Glutamatergic neuron (in vitro differentiated cells): ENCODE data around the gene CCND1. TPM values are rescaled to one million over a fixed set of nuclear protein-coding genes. Genes with fewer than 3 reads are reported as not detected.
A peak's percentile ranks its signal among the peaks of the same experiment; 100 is the strongest.

Experiments used
- DNase-seq: peaks from one replicate; pipeline ENCODE4 v3.0.0; 2022
- H3K27ac Mint-ChIP-seq: one replicate; pipeline ENCODE4 v1.8.0; 2020; ENCODE audit warnings: mild to moderate bottlenecking, mixed read lengths, inconsistent platforms; ENCODE audit not compliant: unreplicated experiment
- H3K27me3 Mint-ChIP-seq: one replicate; pipeline ENCODE4 v1.8.0; 2020; ENCODE audit warnings: mild to moderate bottlenecking, moderate library complexity, mixed read lengths, inconsistent platforms; ENCODE audit not compliant: unreplicated experiment
- H3K36me3 Mint-ChIP-seq: one replicate; pipeline ENCODE4 v1.8.0; 2020; ENCODE audit warnings: mild to moderate bottlenecking, mixed read lengths, inconsistent platforms; ENCODE audit not compliant: unreplicated experiment
- H3K4me1 Mint-ChIP-seq: one replicate; pipeline ENCODE4 v1.8.0; 2020; ENCODE audit warnings: mild to moderate bottlenecking, low read depth, mixed read lengths, inconsistent platforms; ENCODE audit not compliant: unreplicated experiment
- H3K4me3 Mint-ChIP-seq: one replicate; pipeline ENCODE4 v1.8.0; 2020; ENCODE audit warnings: mild to moderate bottlenecking, mixed read lengths, inconsistent platforms; ENCODE audit not compliant: unreplicated experiment
- H3K9me3 Mint-ChIP-seq: one replicate; pipeline ENCODE4 v1.8.0; 2020; ENCODE audit warnings: mild to moderate bottlenecking, moderate library complexity, mixed read lengths, inconsistent platforms; ENCODE audit not compliant: unreplicated experiment
- CTCF ChIP-seq: fragments of 200-600 bp; sonication (generic); IDR thresholded peaks from one replicate; pipeline ENCODE4 v1.5.0; 2021; ENCODE audit not compliant: partially characterized antibody, unreplicated experiment
- total RNA-seq: library from RNA; stranded (reverse); fragmentation: NEBNext Ultra II Directional; extraction: Animal tissue kit (Norgen Biotek cat#: 25700); gene quantifications from one replicate; pipeline ENCODE4 v1.2.1, GENCODE V29; 2021; ENCODE audit not compliant: unreplicated experiment

Gene CCND1
- total RNA-seq, 1 donor from 2014 or later: 36.1 TPM

- Mint-ChIP-seq H3K4me3 (peak within 1 kb of the TSS; percentile 94), H3K9me3 (peaks cover 5% of the 10 kb centered on the region), H3K27ac (peak within 1 kb of the TSS; percentile 94), H3K27me3 (peaks cover 3% of the 10 kb centered on the region), H3K4me1 (peaks cover 14% of the 10 kb centered on the region), H3K36me3 (no peaks in the 10 kb centered on the region)
- peak; percentile 98 for DNase-seq
- TF ChIP-seq CTCF: peak; percentile 16
Observed at GRCh38 chr11:69674886-69675714, 34.1 kb downstream of the CCND1 start, which contains the start of gene LTO1. Gene LTO1, minus strand, starts transcription at chr11:69675353. Its CDS starts 114 bp downstream, at chr11:69675239.

GRCh38 chr11:69677749-69678148 is 36.8 kb downstream of the CCND1 start:
- Mint-ChIP-seq H3K27ac (no peak overlapping the region), H3K27me3 (peaks cover 3% of the 10 kb centered on the region), H3K4me3 (no peak overlapping the region), H3K9me3 (peaks cover 3% of the 10 kb centered on the region), H3K4me1 (peaks cover 9% of the 10 kb centered on the region), H3K36me3 (no peaks in the 10 kb centered on the region)
- no peak for DNase-seq
- no peak for TF ChIP-seq CTCF

GRCh38 chr11:69680688-69681087 is 39.7 kb downstream of the CCND1 start:
- H3K27me3 Mint-ChIP-seq: peaks cover 4% of the 10 kb centered on the region
- H3K36me3 Mint-ChIP-seq: no peaks in the 10 kb centered on the region
- no peaks in the 10 kb centered on the region for H3K4me1 Mint-ChIP-seq
- no peak overlapping the region for H3K4me3 Mint-ChIP-seq
- H3K9me3 Mint-ChIP-seq: no peaks in the 10 kb centered on the region
- no peak for TF ChIP-seq CTCF
- H3K27ac Mint-ChIP-seq: no peak overlapping the region
- DNase-seq: no peak

- TF ChIP-seq CTCF: no peak
- no peaks in the 10 kb centered on the region for H3K9me3 Mint-ChIP-seq
- H3K36me3 Mint-ChIP-seq: no peaks in the 10 kb centered on the region
Observed at GRCh38 chr11:69682221-69682620, 41.3 kb downstream of the CCND1 start.

GRCh38 chr11:69682681-69683326 is 41.8 kb downstream of the CCND1 start:
- TF ChIP-seq CTCF: no peak
- peaks cover 4% of the 10 kb centered on the region for H3K27me3 Mint-ChIP-seq
- H3K27ac Mint-ChIP-seq: no peak overlapping the region
- no peak for DNase-seq
- no peak overlapping the region for H3K4me3 Mint-ChIP-seq
- no peaks in the 10 kb centered on the region for H3K9me3 Mint-ChIP-seq
- H3K36me3 Mint-ChIP-seq: no peaks in the 10 kb centered on the region
- H3K4me1 Mint-ChIP-seq: no peaks in the 10 kb centered on the region

More at GRCh38 chr11:69682221-69682620, 41.3 kb downstream of the CCND1 start:
- Mint-ChIP-seq H3K27me3 (peaks cover 4% of the 10 kb centered on the region), H3K27ac (no peak overlapping the region), H3K4me1 (no peaks in the 10 kb centered on the region), H3K4me3 (no peak overlapping the region)
- no peak for DNase-seq
